IPS DF 6.9 (cell line): ENCODE data around the gene ZGPAT.

Source experiments
- DNase-seq: peaks from one replicate; pipeline ENCODE4 v3.0.0-alpha.2; 2013; ENCODE audit warnings: low read depth, low spot score
- H3K27ac ChIP-seq: one replicate; pipeline ENCODE4 v1.5.1; 2013; ENCODE audit warnings: low read length, control low read depth
- H3K27me3 ChIP-seq: 2 replicates; pipeline ENCODE4 v1.6.1; 2013; ENCODE audit warnings: mild to moderate bottlenecking, low read length; ENCODE audit not compliant: control insufficient read depth, insufficient read depth
- H3K36me3 ChIP-seq: 2 replicates; pipeline ENCODE4 v1.6.1; 2013; ENCODE audit warnings: low read length; ENCODE audit not compliant: control insufficient read depth, insufficient read depth
- H3K4me1 ChIP-seq: 2 replicates; pipeline ENCODE4 v1.6.1; 2013; ENCODE audit warnings: low read length; ENCODE audit not compliant: control insufficient read depth, insufficient read depth
- H3K4me3 ChIP-seq: 2 replicates; pipeline ENCODE4 v1.5.1; 2013; ENCODE audit warnings: mild to moderate bottlenecking, low read length
- H3K9me3 ChIP-seq: 2 replicates; pipeline ENCODE4 v1.6.1; 2013; ENCODE audit warnings: low read length, inconsistent platforms; ENCODE audit not compliant: control insufficient read depth, insufficient read depth
- WGBS: extraction: QIAGEN DNeasy Blood & Tissue Kit; methylation state at CpG from one replicate; pipeline ENCODE4 v1.1.7; 2013; ENCODE audit warnings: mixed read lengths, missing lambda C conversion rate; ENCODE audit not compliant: insufficient read length, insufficient coverage; 5-methylcytosine and 5-hydroxymethylcytosine counted together

Gene ZGPAT

GRCh38 chr20:63699466-63700198, 8.2 kb upstream of the ZGPAT start:
- peaks cover 1% of the 10 kb centered on the region; the same call in 1 of the 2 replicates for H3K4me1 ChIP-seq
- no peak overlapping the region for H3K4me3 ChIP-seq
- H3K27me3 ChIP-seq = no peaks in the 10 kb centered on the region
- no CpG with 5 or more reads among the region's 24 CpGs for WGBS
- H3K36me3 ChIP-seq = peaks cover 8% of the 10 kb centered on the region
- no peaks in the 10 kb centered on the region for H3K9me3 ChIP-seq
- H3K27ac ChIP-seq = no peak overlapping the region
- no peak for DNase-seq

DNA sequence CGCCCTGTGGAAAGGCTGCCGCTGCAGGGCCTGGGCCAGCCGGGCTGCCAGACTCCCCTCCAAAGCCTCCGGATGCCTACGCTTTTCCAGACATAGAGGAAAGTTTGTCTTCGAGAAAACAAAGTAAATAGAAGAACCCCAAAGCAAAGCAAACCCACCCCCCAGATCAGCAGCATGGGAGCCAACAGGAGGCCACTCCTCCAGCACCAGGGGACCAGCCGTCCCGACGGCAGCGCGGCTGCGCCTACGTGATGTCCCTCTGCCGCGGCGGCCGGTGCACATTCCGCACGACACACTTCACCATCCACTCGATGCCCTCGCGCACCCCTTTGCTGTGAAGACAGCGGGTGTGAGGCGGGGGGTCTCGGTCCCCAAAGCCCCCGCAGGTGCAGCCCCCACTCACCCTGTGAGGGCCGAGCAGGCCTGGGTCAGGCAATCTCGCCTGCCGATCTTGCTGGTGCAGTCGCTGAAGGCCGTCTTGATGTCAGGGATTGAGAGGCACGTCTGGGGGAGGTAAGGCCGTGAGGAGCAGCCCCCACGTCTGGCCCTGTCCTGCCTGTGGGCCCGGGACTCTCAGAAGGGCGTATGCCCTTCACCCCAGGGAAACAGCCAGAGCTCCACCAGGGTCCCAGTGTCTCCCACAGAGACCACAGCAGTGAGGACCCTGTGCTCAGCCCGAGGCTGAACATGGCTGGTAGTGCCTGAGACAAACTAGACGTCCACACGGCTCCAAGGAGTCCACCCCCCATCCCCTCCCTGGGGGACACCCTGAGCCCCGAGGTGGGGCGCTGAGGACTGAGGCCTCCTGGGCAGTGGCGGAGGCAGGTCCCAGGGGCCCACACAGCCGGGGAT, 7.4 kb upstream of the ZGPAT start:
- no CpG with 5 or more reads among the region's 43 CpGs for WGBS
- Histone ChIP-seq H3K4me1 (peaks cover 1% of the 10 kb centered on the region; the same call in 1 of the 2 replicates), H3K36me3 (peaks cover 6% of the 10 kb centered on the region), H3K27ac (no peak overlapping the region), H3K27me3 (no peaks in the 10 kb centered on the region), H3K9me3 (no peaks in the 10 kb centered on the region), H3K4me3 (no peak overlapping the region)
- no peak for DNase-seq

DNA sequence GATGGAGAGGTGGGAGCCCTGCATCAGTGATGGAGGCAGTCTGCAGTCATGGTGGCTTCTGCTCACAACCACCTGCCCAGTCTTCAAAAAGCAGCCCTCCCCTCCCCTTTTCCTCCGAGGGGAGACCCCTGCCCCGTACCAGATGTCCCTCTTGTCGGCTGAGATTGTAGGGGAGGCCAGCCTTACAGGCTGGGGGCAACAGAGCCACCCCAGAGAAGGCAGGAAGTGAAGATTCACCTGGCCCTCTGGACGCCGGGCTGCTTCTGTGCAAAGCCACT, 6.8 kb upstream of the ZGPAT start:
- no peaks in the 10 kb centered on the region for H3K9me3 ChIP-seq
- no peak overlapping the region for H3K27ac ChIP-seq
- DNase-seq = no peak
- peaks cover 7% of the 10 kb centered on the region for H3K36me3 ChIP-seq
- no CpG with 5 or more reads among the region's 5 CpGs for WGBS
- H3K4me3 ChIP-seq = no peak overlapping the region
- peaks cover 1% of the 10 kb centered on the region; the same call in 1 of the 2 replicates for H3K4me1 ChIP-seq
- H3K27me3 ChIP-seq = no peaks in the 10 kb centered on the region

GRCh38 chr20:63701329-63702035, 6.4 kb upstream of the ZGPAT start:
- no peak for DNase-seq
- no CpG with 5 or more reads among the region's 14 CpGs for WGBS
- no peaks in the 10 kb centered on the region for H3K9me3 ChIP-seq
- H3K36me3 ChIP-seq = peaks cover 11% of the 10 kb centered on the region; the same call in 1 of the 2 replicates
- H3K27ac ChIP-seq = no peak overlapping the region
- peaks cover 1% of the 10 kb centered on the region; the same call in 1 of the 2 replicates for H3K4me1 ChIP-seq
- H3K4me3 ChIP-seq = no peak overlapping the region
- no peaks in the 10 kb centered on the region for H3K27me3 ChIP-seq

DNA sequence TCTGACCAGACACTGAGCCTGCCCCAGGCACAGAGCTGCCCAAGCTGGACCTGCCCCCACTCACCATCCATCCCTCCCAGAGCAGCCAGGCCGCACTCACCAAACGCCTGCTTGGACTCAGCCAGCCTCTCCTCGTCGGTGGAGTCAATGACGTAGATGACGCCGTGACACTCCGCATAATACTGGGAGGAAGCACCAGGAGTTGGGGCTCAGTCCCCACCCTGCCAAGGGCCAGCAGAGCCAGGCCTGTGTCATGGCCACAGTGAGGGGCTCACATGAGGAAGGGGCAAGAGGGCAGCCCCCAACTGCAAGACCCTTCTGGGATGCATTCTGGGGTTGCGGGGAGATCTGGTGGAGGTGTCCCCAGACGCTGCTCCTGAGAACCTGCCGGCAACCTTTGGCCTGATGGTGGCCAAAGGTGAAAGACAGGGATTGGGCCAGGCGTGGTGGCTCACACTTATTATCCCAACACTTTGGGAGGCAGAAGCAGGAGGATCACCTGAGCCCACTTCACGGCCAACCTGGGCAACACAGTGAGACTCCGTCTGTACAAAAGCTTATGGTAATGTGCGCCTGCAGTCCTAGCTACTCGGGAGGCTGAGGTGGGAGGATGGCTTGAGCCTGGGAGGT, 5.7 kb upstream of the ZGPAT start:
- WGBS = no CpG with 5 or more reads among the region's 16 CpGs
- no peaks in the 10 kb centered on the region for H3K9me3 ChIP-seq
- no peaks in the 10 kb centered on the region for H3K27me3 ChIP-seq
- H3K4me3 ChIP-seq = no peak overlapping the region
- peaks cover 1% of the 10 kb centered on the region; the same call in 1 of the 2 replicates for H3K4me1 ChIP-seq
- H3K27ac ChIP-seq = no peak overlapping the region
- peaks cover 11% of the 10 kb centered on the region; the same call in 1 of the 2 replicates for H3K36me3 ChIP-seq
- DNase-seq = no peak

GRCh38 chr20:63702751-63703470, 4.9 kb upstream of the ZGPAT start:
- no CpG with 5 or more reads among the region's 13 CpGs for WGBS
- Histone ChIP-seq H3K27ac (no peak overlapping the region), H3K27me3 (no peaks in the 10 kb centered on the region), H3K9me3 (no peaks in the 10 kb centered on the region), H3K36me3 (peaks cover 11% of the 10 kb centered on the region; the same call in 1 of the 2 replicates), H3K4me1 (peaks cover 1% of the 10 kb centered on the region; the same call in 1 of the 2 replicates), H3K4me3 (no peak overlapping the region)
- no peak for DNase-seq

DNA sequence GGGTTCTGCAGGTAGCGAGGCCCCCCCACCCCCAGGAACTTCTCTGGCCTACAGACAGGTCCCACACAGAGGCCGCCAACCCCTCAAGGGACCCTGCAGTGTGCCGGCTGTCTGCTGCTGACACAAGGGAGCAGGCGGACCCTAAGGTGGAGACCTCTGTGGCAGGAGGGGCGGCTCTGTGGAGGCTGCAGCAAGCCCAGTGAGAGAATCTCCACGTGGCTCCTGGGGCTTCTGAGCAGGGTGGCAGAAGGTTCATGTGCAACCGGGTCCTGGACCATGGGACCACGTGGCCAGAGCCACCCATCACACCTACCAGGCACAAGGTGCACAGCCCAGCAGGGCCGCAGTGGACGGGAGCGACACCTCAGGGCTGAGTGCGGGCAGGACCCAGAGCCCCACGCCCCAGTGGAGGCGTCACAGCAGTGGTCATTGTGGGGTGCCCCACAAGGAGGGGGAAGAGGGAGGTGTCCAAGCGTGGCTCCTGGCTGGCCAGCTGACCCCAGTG, 4.3 kb upstream of the ZGPAT start:
- H3K9me3 ChIP-seq = no peaks in the 10 kb centered on the region
- no peak for DNase-seq
- peaks cover 1% of the 10 kb centered on the region; the same call in 1 of the 2 replicates for H3K4me1 ChIP-seq
- H3K36me3 ChIP-seq = peaks cover 11% of the 10 kb centered on the region; the same call in 1 of the 2 replicates
- H3K27me3 ChIP-seq = no peaks in the 10 kb centered on the region
- no CpG with 5 or more reads among the region's 15 CpGs for WGBS
- H3K4me3 ChIP-seq = no peak overlapping the region
- H3K27ac ChIP-seq = no peak overlapping the region

DNA sequence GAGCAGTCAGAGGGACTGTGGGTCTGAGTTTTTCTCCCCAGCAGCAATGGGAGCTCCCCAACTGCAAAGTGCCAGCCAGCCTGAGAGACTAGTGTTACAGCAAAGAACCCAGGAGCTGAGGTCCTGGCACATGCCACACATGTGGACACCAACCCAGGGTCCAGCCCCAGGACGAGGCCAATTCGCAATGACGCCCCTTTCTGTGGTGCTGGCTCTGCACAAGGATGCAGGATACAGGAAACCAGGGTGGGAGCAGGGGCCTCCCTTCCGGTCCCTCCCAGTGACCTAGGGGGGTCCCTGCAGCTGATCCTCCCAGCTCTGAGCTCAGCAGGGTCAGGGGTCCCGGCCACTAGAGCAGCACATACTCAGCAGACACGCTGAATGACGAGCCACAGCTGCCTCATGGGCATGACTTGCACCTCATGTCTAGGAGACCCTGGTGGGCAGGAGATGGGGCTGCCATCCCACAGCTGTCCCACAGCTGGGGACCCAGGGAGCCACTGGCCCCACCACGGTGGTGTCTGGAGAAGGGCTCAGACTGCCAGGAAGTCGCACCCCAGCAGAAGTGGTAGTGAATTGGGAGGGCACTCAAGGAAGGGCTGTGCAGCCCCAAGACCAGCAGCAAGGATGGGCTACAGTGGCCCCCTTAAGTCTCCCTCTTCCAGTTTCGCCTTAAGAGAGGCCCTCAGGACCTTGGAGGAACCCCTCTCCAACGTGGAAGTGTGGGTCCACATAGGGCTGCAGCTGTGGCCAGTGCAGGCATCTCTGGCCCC, 3.7 kb upstream of the ZGPAT start:
- no CpG with 5 or more reads among the region's 11 CpGs for WGBS
- Histone ChIP-seq H3K4me3 (no peak overlapping the region), H3K36me3 (peaks cover 11% of the 10 kb centered on the region; the same call in 1 of the 2 replicates), H3K27ac (no peak overlapping the region), H3K27me3 (no peaks in the 10 kb centered on the region), H3K4me1 (peaks cover 4% of the 10 kb centered on the region), H3K9me3 (no peaks in the 10 kb centered on the region)
- DNase-seq = no peak

DNA sequence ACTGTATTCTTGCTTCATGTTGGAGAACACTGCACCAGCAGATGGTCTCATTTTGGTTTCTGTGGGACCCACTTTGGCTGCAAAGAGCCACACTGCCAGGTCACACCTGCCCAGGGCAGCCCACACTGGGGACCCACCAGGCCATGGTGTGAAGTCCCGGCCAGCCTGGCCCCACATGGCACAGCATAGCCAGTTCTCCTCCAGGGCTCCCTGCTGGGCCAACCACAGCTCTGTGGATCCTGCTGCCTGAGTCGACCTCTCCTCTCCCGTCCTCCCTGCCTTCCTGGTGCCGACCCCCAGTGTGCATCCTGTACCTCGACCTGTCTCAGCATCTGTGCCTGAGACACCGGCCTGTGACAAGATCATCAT, 3.1 kb upstream of the ZGPAT start:
- no peak overlapping the region for H3K4me3 ChIP-seq
- H3K36me3 ChIP-seq = peaks cover 11% of the 10 kb centered on the region; the same call in 1 of the 2 replicates
- peaks cover 4% of the 10 kb centered on the region for H3K4me1 ChIP-seq
- H3K27ac ChIP-seq = no peak overlapping the region
- DNase-seq = no peak
- no CpG with 5 or more reads among the region's 6 CpGs for WGBS
- no peaks in the 10 kb centered on the region for H3K9me3 ChIP-seq
- no peaks in the 10 kb centered on the region for H3K27me3 ChIP-seq
